ENCODE data around the gene ETHE1.

Gene ETHE1

GRCh38 chr19:43489979-43490599, 36.9 kb downstream of the ETHE1 start:
- TF ChIP-seq CTCF (conservative IDR thresholded peaks at IDR 0.05; ENCODE audit: low read depth, low read length): no peak
- DNase-seq (ENCODE audit: low read depth): no peak
- no peak overlapping the region for H3K4me3 ChIP-seq (ENCODE audit: low read length)

GRCh38 chr19:43489310-43489709, 37.7 kb downstream of the ETHE1 start:
- no peak overlapping the region for H3K4me3 ChIP-seq (ENCODE audit: low read length)
- no peak for TF ChIP-seq CTCF (conservative IDR thresholded peaks at IDR 0.05; ENCODE audit: low read depth, low read length)
- no peak for DNase-seq (ENCODE audit: low read depth)

GRCh38 chr19:43488179-43488578, 38.8 kb downstream of the ETHE1 start:
- no peak overlapping the region for H3K4me3 ChIP-seq (ENCODE audit: low read length)
- TF ChIP-seq CTCF (conservative IDR thresholded peaks at IDR 0.05; ENCODE audit: low read depth, low read length): no peak
- DNase-seq (ENCODE audit: low read depth): no peak

GRCh38 chr19:43486412-43486811, 40.6 kb downstream of the ETHE1 start:
- TF ChIP-seq CTCF (conservative IDR thresholded peaks at IDR 0.05; ENCODE audit: low read depth, low read length): no peak

GRCh38 chr19:43485951-43486350, 41.0 kb downstream of the ETHE1 start:
- DNase-seq (ENCODE audit: low read depth): no peak
- TF ChIP-seq CTCF (conservative IDR thresholded peaks at IDR 0.05; ENCODE audit: low read depth, low read length): no peak
- H3K4me3 ChIP-seq (ENCODE audit: low read length): no peak overlapping the region

More at GRCh38 chr19:43486412-43486811, 40.6 kb downstream of the ETHE1 start:
- no peak for DNase-seq (ENCODE audit: low read depth)
- H3K4me3 ChIP-seq (ENCODE audit: low read length): no peak overlapping the region

GRCh38 chr19:43483281-43483680, 43.7 kb downstream of the ETHE1 start:
- TF ChIP-seq CTCF (conservative IDR thresholded peaks at IDR 0.05; ENCODE audit: low read depth, low read length): no peak
- DNase-seq (ENCODE audit: low read depth): no peak
- no peak overlapping the region for H3K4me3 ChIP-seq (ENCODE audit: low read length)

- no peak for DNase-seq (ENCODE audit: low read depth)
- no peak for TF ChIP-seq CTCF (conservative IDR thresholded peaks at IDR 0.05; ENCODE audit: low read depth, low read length)
- H3K4me3 ChIP-seq (ENCODE audit: low read length): no peak overlapping the region
Observed at GRCh38 chr19:43482193-43482592, 44.8 kb downstream of the ETHE1 start.

Measured in retinal pigment epithelial cell (primary cell).